ENCODE measurements around the gene IGFLR1.

IGFLR1 gene

DNA sequence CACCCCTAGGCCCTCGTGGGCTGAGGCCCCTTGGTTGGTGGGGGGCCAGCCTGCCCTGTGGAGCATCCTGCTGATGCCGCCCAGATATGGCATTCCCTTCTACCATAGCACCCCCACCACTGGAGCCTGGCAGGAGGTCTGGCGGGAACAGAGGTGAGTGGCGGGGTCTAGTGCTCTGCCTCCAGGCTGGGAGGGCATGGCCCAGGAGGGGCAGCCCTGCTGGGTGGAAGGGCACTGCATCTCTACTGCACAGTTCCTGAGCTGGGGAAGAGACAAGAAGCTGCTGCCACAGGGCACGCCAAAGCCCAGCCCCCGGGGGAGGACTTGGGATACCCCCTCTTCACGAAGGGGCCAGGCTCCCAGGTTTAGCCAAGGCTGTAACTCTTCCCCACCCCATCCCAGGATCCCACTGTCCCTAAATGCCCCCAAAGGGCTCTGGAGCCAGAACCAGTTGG is 26.9 kb downstream of the IGFLR1 start:
- peak overlapping the region in 1 of 2 experiments; percentile 97 for H3K4me3 ChIP-seq (ENCODE audit: insufficient read depth in 1 of 2, low read depth in 1 of 2, low read length in 2 of 2)
- peaks cover 17% of the 10 kb centered on the region for H3K79me1 ChIP-seq (replicated peaks; ENCODE audit: low read length, poor library complexity, severe bottlenecking)
- H2BK5ac ChIP-seq (ENCODE audit: low read depth, low read length, poor library complexity, severe bottlenecking) = no peak overlapping the region
- no peak overlapping the region for H3K18ac ChIP-seq (ENCODE audit: low read depth in 1 of 2, low read length in 2 of 2)
- 89% methylated on average over 7 of the region's 7 CpGs for WGBS
- H2BK120ac ChIP-seq (ENCODE audit: low read depth, low read length) = no peak overlapping the region
- no peak overlapping the region for H2BK12ac ChIP-seq (ENCODE audit: low read length in 2 of 2)
- H3K14ac ChIP-seq (ENCODE audit: low read length in 2 of 2) = no peak overlapping the region
- peaks cover 4 to 9% of the 10 kb centered on the region in 2 experiments for H3K36me3 ChIP-seq (ENCODE audit: control insufficient read depth in 1 of 2, insufficient read depth in 2 of 2, low read depth in 1 of 2, low read length in 2 of 2)
- H3K4me1 ChIP-seq (ENCODE audit: control insufficient read depth, insufficient read depth, low read depth, low read length) = peaks cover 23% of the 10 kb centered on the region
- H3K27ac ChIP-seq (ENCODE audit: low read length, poor library complexity, severe bottlenecking) = no peak overlapping the region
- H2AK5ac ChIP-seq (ENCODE audit: low read length, severe bottlenecking) = no peak overlapping the region
- no peak overlapping the region for H3K4me2 ChIP-seq (ENCODE audit: low read length, poor library complexity, severe bottlenecking)
- H4K91ac ChIP-seq (ENCODE audit: low read length) = no peak overlapping the region
- H3K9me3 ChIP-seq (ENCODE audit: control insufficient read depth, low read length) = no peaks in the 10 kb centered on the region
- no peak overlapping the region for H2AFZ ChIP-seq (ENCODE audit: low read depth, low read length)
- no peak overlapping the region for H4K8ac ChIP-seq (ENCODE audit: low read length)
- no peak overlapping the region for H3K23ac ChIP-seq (ENCODE audit: low read length in 2 of 2)
- peak overlapping the region; percentile 87 for H3K9ac ChIP-seq (ENCODE audit: low read length)
- peak overlapping the region in 1 of 2 experiments; percentile 35 for H3K4ac ChIP-seq (ENCODE audit: low read depth in 1 of 2, low read length in 2 of 2)
- no peak for DNase-seq
- H2BK15ac ChIP-seq (ENCODE audit: low read depth, poor library complexity, severe bottlenecking) = no peak overlapping the region
- H3K27me3 ChIP-seq (ENCODE audit: control insufficient read depth in 1 of 2, insufficient read depth in 1 of 2, low read length in 2 of 2) = peaks cover 0 to 27% of the 10 kb centered on the region in 2 experiments

- WGBS = 63% methylated on average over 14 of the region's 14 CpGs
- H3K4me1 ChIP-seq (ENCODE audit: control insufficient read depth, insufficient read depth, low read depth, low read length) = peaks cover 22% of the 10 kb centered on the region
- no peak overlapping the region for H2BK5ac ChIP-seq (ENCODE audit: low read depth, low read length, poor library complexity, severe bottlenecking)
- no peak overlapping the region for H3K27ac ChIP-seq (ENCODE audit: low read length, poor library complexity, severe bottlenecking)
- H3K23ac ChIP-seq (ENCODE audit: low read length in 2 of 2) = no peak overlapping the region
- H3K9me3 ChIP-seq (ENCODE audit: control insufficient read depth, low read length) = no peaks in the 10 kb centered on the region
- peaks cover 0 to 30% of the 10 kb centered on the region in 2 experiments for H3K27me3 ChIP-seq (ENCODE audit: control insufficient read depth in 1 of 2, insufficient read depth in 1 of 2, low read length in 2 of 2)
- H3K9ac ChIP-seq (ENCODE audit: low read length) = no peak overlapping the region
- no peak overlapping the region for H3K4ac ChIP-seq (ENCODE audit: low read depth in 1 of 2, low read length in 2 of 2)
- H2BK15ac ChIP-seq (ENCODE audit: low read depth, poor library complexity, severe bottlenecking) = no peak overlapping the region
- H2AFZ ChIP-seq (ENCODE audit: low read depth, low read length) = no peak overlapping the region
- H4K91ac ChIP-seq (ENCODE audit: low read length) = no peak overlapping the region
- H4K8ac ChIP-seq (ENCODE audit: low read length) = no peak overlapping the region
- H2AK5ac ChIP-seq (ENCODE audit: low read length, severe bottlenecking) = no peak overlapping the region
- H2BK12ac ChIP-seq (ENCODE audit: low read length in 2 of 2) = no peak overlapping the region
- H3K18ac ChIP-seq (ENCODE audit: low read depth in 1 of 2, low read length in 2 of 2) = no peak overlapping the region
- DNase-seq = no peak
- H3K4me3 ChIP-seq (ENCODE audit: insufficient read depth in 1 of 2, low read depth in 1 of 2, low read length in 2 of 2) = no peak overlapping the region
- H2BK120ac ChIP-seq (ENCODE audit: low read depth, low read length) = no peak overlapping the region
- H3K79me1 ChIP-seq (replicated peaks; ENCODE audit: low read length, poor library complexity, severe bottlenecking) = peaks cover 14% of the 10 kb centered on the region
- no peak overlapping the region for H3K4me2 ChIP-seq (ENCODE audit: low read length, poor library complexity, severe bottlenecking)
- H3K36me3 ChIP-seq (ENCODE audit: control insufficient read depth in 1 of 2, insufficient read depth in 2 of 2, low read depth in 1 of 2, low read length in 2 of 2) = peaks cover 0 to 3% of the 10 kb centered on the region in 2 experiments
- H3K14ac ChIP-seq (ENCODE audit: low read length in 2 of 2) = no peak overlapping the region
These were observed 27.5 kb downstream of the IGFLR1 start for GRCh38 chr19:35714601-35715354.

- Histone ChIP-seq H3K9ac (ENCODE audit: low read length) (no peak overlapping the region), H3K23ac (ENCODE audit: low read length in 2 of 2) (no peak overlapping the region), H2BK15ac (ENCODE audit: low read depth, poor library complexity, severe bottlenecking) (no peak overlapping the region), H3K79me1 (replicated peaks; ENCODE audit: low read length, poor library complexity, severe bottlenecking) (peaks cover 14% of the 10 kb centered on the region), H2BK5ac (ENCODE audit: low read depth, low read length, poor library complexity, severe bottlenecking) (no peak overlapping the region), H3K18ac (ENCODE audit: low read depth in 1 of 2, low read length in 2 of 2) (no peak overlapping the region), H3K4me3 (ENCODE audit: insufficient read depth in 1 of 2, low read depth in 1 of 2, low read length in 2 of 2) (no peak overlapping the region), H3K4me1 (ENCODE audit: control insufficient read depth, insufficient read depth, low read depth, low read length) (peaks cover 14% of the 10 kb centered on the region), H4K8ac (ENCODE audit: low read length) (no peak overlapping the region), H3K14ac (ENCODE audit: low read length in 2 of 2) (no peak overlapping the region), H2BK120ac (ENCODE audit: low read depth, low read length) (no peak overlapping the region), H2AFZ (ENCODE audit: low read depth, low read length) (no peak overlapping the region), H3K9me3 (ENCODE audit: control insufficient read depth, low read length) (no peaks in the 10 kb centered on the region), H4K91ac (ENCODE audit: low read length) (no peak overlapping the region), H3K4me2 (ENCODE audit: low read length, poor library complexity, severe bottlenecking) (no peak overlapping the region), H2AK5ac (ENCODE audit: low read length, severe bottlenecking) (no peak overlapping the region), H3K36me3 (ENCODE audit: control insufficient read depth in 1 of 2, insufficient read depth in 2 of 2, low read depth in 1 of 2, low read length in 2 of 2) (no peaks in the 10 kb centered on the region), H3K27ac (ENCODE audit: low read length, poor library complexity, severe bottlenecking) (no peak overlapping the region), H3K27me3 (ENCODE audit: control insufficient read depth in 1 of 2, insufficient read depth in 1 of 2, low read length in 2 of 2) (peaks cover 0 to 30% of the 10 kb centered on the region in 2 experiments), H3K4ac (ENCODE audit: low read depth in 1 of 2, low read length in 2 of 2) (no peak overlapping the region), H2BK12ac (ENCODE audit: low read length in 2 of 2) (no peak overlapping the region)
- 90% methylated on average over 12 of the region's 12 CpGs for WGBS
- DNase-seq = no peak
These were observed 28.3 kb downstream of the IGFLR1 start for GRCh38 chr19:35713904-35714495.

GRCh38 chr19:35713506-35713850 is 28.8 kb downstream of the IGFLR1 start:
- H3K9ac ChIP-seq (ENCODE audit: low read length) = no peak overlapping the region
- no peak overlapping the region for H2BK120ac ChIP-seq (ENCODE audit: low read depth, low read length)
- H2BK12ac ChIP-seq (ENCODE audit: low read length in 2 of 2) = no peak overlapping the region
- H3K4me2 ChIP-seq (ENCODE audit: low read length, poor library complexity, severe bottlenecking) = no peak overlapping the region
- H3K36me3 ChIP-seq (ENCODE audit: control insufficient read depth in 1 of 2, insufficient read depth in 2 of 2, low read depth in 1 of 2, low read length in 2 of 2) = no peaks in the 10 kb centered on the region
- peaks cover 14% of the 10 kb centered on the region for H3K79me1 ChIP-seq (replicated peaks; ENCODE audit: low read length, poor library complexity, severe bottlenecking)
- no peak overlapping the region for H2AFZ ChIP-seq (ENCODE audit: low read depth, low read length)
- WGBS = 53% methylated on average over 1 of the region's 2 CpGs
- no peak overlapping the region for H2AK5ac ChIP-seq (ENCODE audit: low read length, severe bottlenecking)
- no peaks in the 10 kb centered on the region for H3K9me3 ChIP-seq (ENCODE audit: control insufficient read depth, low read length)
- H3K14ac ChIP-seq (ENCODE audit: low read length in 2 of 2) = no peak overlapping the region
- peaks cover 0 to 30% of the 10 kb centered on the region in 2 experiments for H3K27me3 ChIP-seq (ENCODE audit: control insufficient read depth in 1 of 2, insufficient read depth in 1 of 2, low read length in 2 of 2)
- H4K91ac ChIP-seq (ENCODE audit: low read length) = no peak overlapping the region
- no peak overlapping the region for H4K8ac ChIP-seq (ENCODE audit: low read length)
- no peak for DNase-seq
- no peak overlapping the region for H3K4ac ChIP-seq (ENCODE audit: low read depth in 1 of 2, low read length in 2 of 2)
- no peak overlapping the region for H3K23ac ChIP-seq (ENCODE audit: low read length in 2 of 2)
- H3K4me1 ChIP-seq (ENCODE audit: control insufficient read depth, insufficient read depth, low read depth, low read length) = peaks cover 12% of the 10 kb centered on the region
- no peak overlapping the region for H2BK15ac ChIP-seq (ENCODE audit: low read depth, poor library complexity, severe bottlenecking)
- no peak overlapping the region for H3K27ac ChIP-seq (ENCODE audit: low read length, poor library complexity, severe bottlenecking)
- H3K18ac ChIP-seq (ENCODE audit: low read depth in 1 of 2, low read length in 2 of 2) = no peak overlapping the region
- no peak overlapping the region for H2BK5ac ChIP-seq (ENCODE audit: low read depth, low read length, poor library complexity, severe bottlenecking)
- H3K4me3 ChIP-seq (ENCODE audit: insufficient read depth in 1 of 2, low read depth in 1 of 2, low read length in 2 of 2) = no peak overlapping the region
